Caco-2 (cell line): ENCODE measurements around the gene CD200R1L. TPM values are rescaled to one million over a fixed set of nuclear protein-coding genes. Genes with fewer than 3 reads are reported as not detected.

Experiments
- BruUV-seq: library from RNA; stranded (reverse); fragments of 400-500 nt; replicated peaks from 2 replicates; lab custom pipeline; 2021; lab: Mats Ljungman, UMichigan
- CTCF ChIA-PET: fragments of 300-600 bp; sonication (Branson Sonifier 250); formaldehyde crosslinking; loops from one replicate; lab custom pipeline; 2022; ENCODE audit warnings: antibody characterized with exemption; lab: Charles Lee
- POLR2A ChIA-PET: fragments of 300-600 bp; sonication (Branson Sonifier 250); formaldehyde crosslinking; loops from one replicate; lab custom pipeline; 2022; ENCODE audit warnings: antibody characterized with exemption; lab: Charles Lee
- DNase-seq, 2 experiments: peaks; one replicate each; pipeline versions ENCODE4 v3.0.0 to v3.0.0-alpha.2; 2020 to 2022
- H3K27me3 ChIP-seq: replicated peaks from 2 replicates; pipeline ENCODE4 v1.6.0; 2011; ENCODE audit warnings: low read length; ENCODE audit not compliant: control insufficient read depth, insufficient read depth
- H3K36me3 ChIP-seq: 2 replicates; pipeline ENCODE4 v1.5.1; 2011; ENCODE audit warnings: low read length; ENCODE audit not compliant: control insufficient read depth, insufficient read depth
- H3K4me1 ChIP-seq: fragments of 250-450 bp; sonication (Bioruptor Pico); 2 replicates; pipeline ENCODE4 v1.5.1; 2020; ENCODE audit warnings: mild to moderate bottlenecking
- H3K4me3 ChIP-seq: 2 replicates; pipeline ENCODE4 v1.5.1; 2011; ENCODE audit warnings: low read depth, mild to moderate bottlenecking, control low read depth, low read length
- H3K9me3 ChIP-seq: fragments of 250-450 bp; sonication (Bioruptor Pico); 2 replicates; pipeline ENCODE4 v1.5.1; 2020; ENCODE audit warnings: mild to moderate bottlenecking, moderate library complexity
- H3K27ac Mint-ChIP-seq: one replicate; pipeline ENCODE4 v1.8.0; 2022; ENCODE audit warnings: mixed read lengths; ENCODE audit not compliant: unreplicated experiment
- H3K27me3 Mint-ChIP-seq: one replicate; pipeline ENCODE4 v1.8.0; 2022; ENCODE audit warnings: mixed read lengths; ENCODE audit not compliant: insufficient read depth, unreplicated experiment
- H3K36me3 Mint-ChIP-seq: one replicate; pipeline ENCODE4 v1.8.0; 2022; ENCODE audit warnings: mild to moderate bottlenecking, mixed read lengths; ENCODE audit not compliant: insufficient read depth, unreplicated experiment
- H3K4me1 Mint-ChIP-seq: one replicate; pipeline ENCODE4 v1.8.0; 2022; ENCODE audit warnings: low read depth, mixed read lengths; ENCODE audit not compliant: unreplicated experiment
- H3K4me3 Mint-ChIP-seq: one replicate; pipeline ENCODE4 v1.8.0; 2022; ENCODE audit warnings: mild to moderate bottlenecking, moderate library complexity, mixed read lengths; ENCODE audit not compliant: unreplicated experiment
- H3K9me3 Mint-ChIP-seq: one replicate; pipeline ENCODE4 v1.8.0; 2022; ENCODE audit warnings: mixed read lengths; ENCODE audit not compliant: unreplicated experiment
- CTCF ChIP-seq, 2 experiments: fragments of 200-600 bp in 1 of 2; IDR thresholded peaks; 1 replicate in 1 of 2; 2 replicates in 1 of 2; pipeline versions ENCODE4 v1.5.1 to v1.8.0; 2011 to 2022; ENCODE audit warnings: antibody characterized with exemption in 1 of 2, control low read depth in 1 of 2, inconsistent platforms in 1 of 2, low read depth in 1 of 2, low read length in 1 of 2, mild to moderate bottlenecking in 1 of 2, moderate library complexity in 1 of 2; ENCODE audit not compliant: insufficient read depth in 1 of 2, severe bottlenecking in 1 of 2, unreplicated experiment in 1 of 2
- intact Hi-C: fragments of 100-400 bp; cut with micrococcal nuclease; formaldehyde crosslinking; loops from one replicate; pipeline ENCODE4 v1.10.0; 2022; ENCODE audit not compliant: unreplicated experiment
- total RNA-seq: library from RNA; stranded (reverse); gene quantifications from 2 replicates; pipeline ENCODE4 v1.2.3, GENCODE V29; 2022

CD200R1L gene
- total RNA-seq, 1 experiment from 2014 or later: not detected

DNA sequence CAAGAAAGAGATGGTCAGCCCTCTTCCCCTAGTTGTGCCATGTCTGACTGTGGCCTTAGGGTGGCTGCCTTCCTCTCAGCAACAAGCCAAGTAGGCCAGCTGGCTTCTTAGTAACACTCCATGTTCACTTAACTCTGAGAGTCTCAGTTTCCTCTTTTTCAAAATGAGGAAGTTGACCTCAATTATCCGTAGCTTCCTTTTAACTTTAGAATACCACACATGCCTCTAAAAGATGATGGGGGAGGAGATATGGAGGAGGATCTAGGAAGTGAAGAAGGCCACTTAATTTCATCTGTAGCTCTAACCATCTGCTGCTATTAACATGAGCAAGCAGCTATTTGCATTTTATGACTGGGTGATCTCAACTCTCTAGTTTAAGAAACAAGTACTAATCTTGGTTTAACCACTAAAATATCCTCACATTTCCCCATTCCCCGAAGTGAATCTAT lies 32.9 kb downstream of the CD200R1L start:
- no TSS peak for BruUV-seq
- H3K4me3 Mint-ChIP-seq: no peak overlapping the region
- no peaks in the 10 kb centered on the region for H3K36me3 ChIP-seq
- H3K4me1 ChIP-seq: no peaks in the 10 kb centered on the region
- POLR2A ChIA-PET: interaction anchor here (0.7 kb wide), 1 partner anchor 171 kb away, joined by 3 read pairs; no protein-coding TSS in a partner anchor
- H3K36me3 Mint-ChIP-seq: no peaks in the 10 kb centered on the region
- H3K27ac Mint-ChIP-seq: no peak overlapping the region
- no peak for DNase-seq
- CTCF ChIA-PET: interaction anchor here (0.6 to 1.7 kb wide), 10 partner anchors 9 to 231 kb away, joined by 3 to 35 read pairs (median 4); no protein-coding TSS in a partner anchor
- H3K27me3 ChIP-seq: no peaks in the 10 kb centered on the region
- no peak for TF ChIP-seq CTCF (IDR thresholded peaks at IDR 0.05; ENCODE audit: insufficient read depth in 1 of 2, low read depth in 1 of 2, low read length in 1 of 2, severe bottlenecking in 1 of 2, unreplicated experiment in 1 of 2)
- H3K27me3 Mint-ChIP-seq: no peaks in the 10 kb centered on the region
- H3K9me3 ChIP-seq: no peaks in the 10 kb centered on the region
- intact Hi-C loops: loop anchor here (1.0 to 5.0 kb wide), 4 partner anchors 79 to 231 kb away; partner anchors contain the start of gene CD200R1
- H3K4me1 Mint-ChIP-seq: no peaks in the 10 kb centered on the region
- H3K9me3 Mint-ChIP-seq: no peaks in the 10 kb centered on the region
- no peak overlapping the region for H3K4me3 ChIP-seq

- no peaks in the 10 kb centered on the region for H3K4me1 ChIP-seq
- no peaks in the 10 kb centered on the region for H3K36me3 ChIP-seq
- no peaks in the 10 kb centered on the region for H3K36me3 Mint-ChIP-seq
- no peaks in the 10 kb centered on the region for H3K9me3 Mint-ChIP-seq
- no peak for DNase-seq
- no peaks in the 10 kb centered on the region for H3K9me3 ChIP-seq
- H3K27ac Mint-ChIP-seq: no peak overlapping the region
- no TSS peak for BruUV-seq
- H3K4me3 ChIP-seq: no peak overlapping the region
- TF ChIP-seq CTCF (IDR thresholded peaks at IDR 0.05; ENCODE audit: insufficient read depth in 1 of 2, low read depth in 1 of 2, low read length in 1 of 2, severe bottlenecking in 1 of 2, unreplicated experiment in 1 of 2): no peak
- intact Hi-C loops: loop anchor here (5.0 kb wide), 1 partner anchor 164 kb away; the partner anchor contains the start of gene CD200R1
- H3K27me3 ChIP-seq: no peaks in the 10 kb centered on the region
- POLR2A ChIA-PET: interaction anchor here (0.7 kb wide), 1 partner anchor 170 kb away, joined by 3 read pairs; no protein-coding TSS in a partner anchor
- CTCF ChIA-PET: interaction anchor here (1.1 to 1.7 kb wide), 3 partner anchors 9 to 231 kb away, joined by 3 to 35 read pairs (median 5); no protein-coding TSS in a partner anchor
- H3K4me3 Mint-ChIP-seq: no peak overlapping the region
- no peaks in the 10 kb centered on the region for H3K4me1 Mint-ChIP-seq
- H3K27me3 Mint-ChIP-seq: no peaks in the 10 kb centered on the region
Measured at GRCh38 chr3:112813016-112813415, 33.6 kb downstream of the CD200R1L start.

GRCh38 chr3:112811917-112812660 lies 34.6 kb downstream of the CD200R1L start:
- no peak overlapping the region for H3K27ac Mint-ChIP-seq
- no TSS peak for BruUV-seq
- intact Hi-C loops: loop anchor here (5.0 kb wide), 1 partner anchor 165 kb away; the partner anchor contains the start of gene CD200R1

More at GRCh38 chr3:112811917-112812660, 34.6 kb downstream of the CD200R1L start:
- Histone ChIP-seq H3K36me3 (no peaks in the 10 kb centered on the region), H3K9me3 (no peaks in the 10 kb centered on the region), H3K27me3 (no peaks in the 10 kb centered on the region), H3K4me3 (no peak overlapping the region), H3K4me1 (no peaks in the 10 kb centered on the region)
- CTCF ChIA-PET: interaction anchor here (0.7 kb wide), 1 partner anchor 10 kb away, joined by 3 read pairs; no protein-coding TSS in a partner anchor
- no peak for TF ChIP-seq CTCF (IDR thresholded peaks at IDR 0.05; ENCODE audit: insufficient read depth in 1 of 2, low read depth in 1 of 2, low read length in 1 of 2, severe bottlenecking in 1 of 2, unreplicated experiment in 1 of 2)
- POLR2A ChIA-PET: no interaction called here
- no peaks in the 10 kb centered on the region for H3K36me3 Mint-ChIP-seq
- no peaks in the 10 kb centered on the region for H3K4me1 Mint-ChIP-seq
- no peaks in the 10 kb centered on the region for H3K27me3 Mint-ChIP-seq
- no peaks in the 10 kb centered on the region for H3K9me3 Mint-ChIP-seq
- H3K4me3 Mint-ChIP-seq: no peak overlapping the region
- DNase-seq: no peak
